SIG-M5 treated with dmso at 0.1 percent for 504 hours (cell line): ENCODE data around the gene TRIM40.

ENCODE experiments used
- DNase-seq: peaks from one replicate; lab custom pipeline; 2025; ENCODE audit not compliant: unreplicated experiment; lab: John Stamatoyannopoulos, UW

TRIM40 gene

GRCh38 chr6:30147096-30147495 is 11.2 kb downstream of the TRIM40 start:
- DNase-seq = no peak

GRCh38 chr6:30149234-30149633 is 13.3 kb downstream of the TRIM40 start:
- DNase-seq = no peak

GRCh38 chr6:30149858-30150550 is 14.1 kb downstream of the TRIM40 start:
- DNase-seq = no peak

GRCh38 chr6:30150671-30151395 is 14.9 kb downstream of the TRIM40 start:
- DNase-seq = no peak

- DNase-seq = no peak
Measured at GRCh38 chr6:30151580-30151979, 15.6 kb downstream of the TRIM40 start.

- DNase-seq = no peak
Measured at GRCh38 chr6:30152016-30152673, 16.2 kb downstream of the TRIM40 start.

GRCh38 chr6:30152910-30153610 is 17.1 kb downstream of the TRIM40 start:
- DNase-seq = no peak

GRCh38 chr6:30154061-30154460 is 18.1 kb downstream of the TRIM40 start:
- no peak for DNase-seq

GRCh38 chr6:30154709-30155519 is 19.0 kb downstream of the TRIM40 start:
- no peak for DNase-seq

- no peak for DNase-seq
Measured at GRCh38 chr6:30155520-30156261, 19.8 kb downstream of the TRIM40 start.

- no peak for DNase-seq
Measured at GRCh38 chr6:30156262-30156599, 20.3 kb downstream of the TRIM40 start.

- DNase-seq = no peak
Measured at GRCh38 chr6:30156774-30157173, 20.8 kb downstream of the TRIM40 start.

GRCh38 chr6:30157581-30157980 is 21.6 kb downstream of the TRIM40 start:
- DNase-seq = no peak

- peak; percentile 7 for DNase-seq
Measured at GRCh38 chr6:30157999-30158398, 22.1 kb downstream of the TRIM40 start.

- no peak for DNase-seq
Measured at GRCh38 chr6:30158475-30159040, 22.6 kb downstream of the TRIM40 start.

GRCh38 chr6:30160008-30160784 is 24.3 kb downstream of the TRIM40 start:
- DNase-seq = no peak

GRCh38 chr6:30160785-30161531 is 25.0 kb downstream of the TRIM40 start, which contains the start of gene TRIM10:
Gene TRIM10 (minus strand): TSS chr6:30161211. CDS start chr6:30160858, 353 bp downstream.
- DNase-seq = no peak
